GM10266 (cell line): ENCODE data around the gene IGFL2.

Source experiments
- DNase-seq: peaks from one replicate; pipeline ENCODE4 v3.0.0; 2012; ENCODE audit errors: extremely low spot score
- TF ChIP-seq, protein P1 (sequence below): IDR thresholded peaks from 2 replicates; pipeline ENCODE4 v1.5.1; 2012; ENCODE audit warnings: mild to moderate bottlenecking, low read depth; ENCODE audit not compliant: control insufficient read depth, insufficient read depth; ENCODE audit errors: missing control alignments

Gene IGFL2

DNA sequence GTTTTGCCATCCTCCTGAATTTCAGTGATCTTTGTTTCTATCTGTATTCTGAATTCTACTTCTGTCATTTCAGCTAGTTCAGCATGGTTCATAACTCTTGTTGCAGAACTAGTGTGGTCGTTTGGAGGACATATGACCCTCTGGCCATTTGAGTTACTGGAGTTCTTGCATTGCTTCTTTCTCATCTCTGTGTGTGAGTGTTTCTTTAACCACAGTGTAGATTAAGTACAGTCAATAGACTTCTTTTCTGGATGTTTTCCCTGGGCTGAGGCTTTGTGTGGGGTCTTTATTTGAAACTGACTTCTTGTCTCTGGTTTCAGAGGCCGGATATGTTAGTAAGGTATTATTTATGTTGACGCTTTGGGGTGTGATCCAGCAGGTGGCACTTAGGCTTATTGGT, 14.7 kb downstream of the IGFL2 start:
- TF ChIP-seq, protein P1, sequence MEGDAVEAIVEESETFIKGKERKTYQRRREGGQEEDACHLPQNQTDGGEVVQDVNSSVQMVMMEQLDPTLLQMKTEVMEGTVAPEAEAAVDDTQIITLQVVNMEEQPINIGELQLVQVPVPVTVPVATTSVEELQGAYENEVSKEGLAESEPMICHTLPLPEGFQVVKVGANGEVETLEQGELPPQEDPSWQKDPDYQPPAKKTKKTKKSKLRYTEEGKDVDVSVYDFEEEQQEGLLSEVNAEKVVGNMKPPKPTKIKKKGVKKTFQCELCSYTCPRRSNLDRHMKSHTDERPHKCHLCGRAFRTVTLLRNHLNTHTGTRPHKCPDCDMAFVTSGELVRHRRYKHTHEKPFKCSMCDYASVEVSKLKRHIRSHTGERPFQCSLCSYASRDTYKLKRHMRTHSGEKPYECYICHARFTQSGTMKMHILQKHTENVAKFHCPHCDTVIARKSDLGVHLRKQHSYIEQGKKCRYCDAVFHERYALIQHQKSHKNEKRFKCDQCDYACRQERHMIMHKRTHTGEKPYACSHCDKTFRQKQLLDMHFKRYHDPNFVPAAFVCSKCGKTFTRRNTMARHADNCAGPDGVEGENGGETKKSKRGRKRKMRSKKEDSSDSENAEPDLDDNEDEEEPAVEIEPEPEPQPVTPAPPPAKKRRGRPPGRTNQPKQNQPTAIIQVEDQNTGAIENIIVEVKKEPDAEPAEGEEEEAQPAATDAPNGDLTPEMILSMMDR = no peak
- DNase-seq = no peak

DNA sequence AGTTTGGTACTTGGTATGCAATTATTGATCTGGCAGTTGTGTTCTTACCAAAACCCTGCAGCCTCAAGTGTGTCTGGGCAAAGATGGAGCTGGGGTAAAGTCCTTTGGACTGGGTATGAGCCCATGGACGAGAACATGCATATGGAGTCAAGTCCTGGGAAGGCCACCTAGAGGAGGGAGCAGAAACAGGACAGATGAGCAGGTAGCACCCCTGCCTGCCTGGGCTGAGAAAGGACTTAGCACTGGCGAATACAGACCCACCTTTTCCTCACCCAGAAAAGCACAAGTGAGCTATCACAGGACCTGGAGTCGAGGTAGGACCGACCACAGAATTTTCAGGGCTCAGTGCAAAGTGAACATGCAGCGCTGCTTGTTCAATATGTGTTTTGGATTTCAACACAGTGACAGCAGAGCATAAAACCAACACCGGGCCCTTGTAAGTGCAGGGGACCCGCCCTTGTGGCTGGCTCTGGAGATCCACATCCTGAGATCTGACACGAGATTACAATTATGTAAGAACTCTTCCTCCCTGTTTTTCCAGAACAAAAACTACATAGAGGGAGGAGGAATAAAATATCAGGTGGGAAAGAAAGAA, 25.9 kb downstream of the IGFL2 start:
- TF ChIP-seq, protein P1 = no peak
- no peak for DNase-seq

DNA sequence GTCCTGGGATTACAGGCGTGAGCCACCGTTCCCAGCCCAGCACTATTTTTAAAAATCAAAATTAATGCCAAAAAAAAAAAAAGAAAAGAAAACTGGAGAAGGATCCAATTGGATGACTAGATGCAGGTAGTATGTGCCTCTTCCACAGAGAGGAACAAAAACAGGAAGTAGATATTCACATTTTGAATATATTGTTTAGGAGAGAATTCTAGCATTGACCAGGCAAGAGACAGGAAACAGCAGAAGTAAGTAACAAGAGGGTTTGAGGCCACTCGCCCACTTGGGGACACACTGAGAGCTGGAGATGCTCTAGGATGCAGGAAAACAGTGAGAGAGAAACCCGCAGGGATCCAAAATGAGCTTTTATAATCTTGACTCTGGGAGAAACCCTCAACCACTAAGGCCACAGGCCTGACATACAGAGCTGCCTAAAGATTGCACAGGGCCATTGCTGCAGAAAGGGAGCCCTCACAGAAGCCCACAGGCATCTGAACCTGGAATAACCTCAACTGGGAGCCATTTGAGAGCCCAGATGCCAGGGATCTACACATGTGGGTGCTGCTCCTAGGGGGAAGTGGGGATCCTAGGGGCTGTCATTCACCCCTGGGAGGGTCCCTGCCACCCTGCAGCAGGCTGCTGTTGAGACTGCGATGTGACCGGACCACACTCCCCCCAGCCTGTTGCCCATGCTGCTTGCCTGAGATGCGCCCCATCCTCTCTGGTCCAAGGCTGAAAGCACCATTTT, 28.2 kb downstream of the IGFL2 start:
- TF ChIP-seq, protein P1 = no peak
- DNase-seq = no peak

DNA sequence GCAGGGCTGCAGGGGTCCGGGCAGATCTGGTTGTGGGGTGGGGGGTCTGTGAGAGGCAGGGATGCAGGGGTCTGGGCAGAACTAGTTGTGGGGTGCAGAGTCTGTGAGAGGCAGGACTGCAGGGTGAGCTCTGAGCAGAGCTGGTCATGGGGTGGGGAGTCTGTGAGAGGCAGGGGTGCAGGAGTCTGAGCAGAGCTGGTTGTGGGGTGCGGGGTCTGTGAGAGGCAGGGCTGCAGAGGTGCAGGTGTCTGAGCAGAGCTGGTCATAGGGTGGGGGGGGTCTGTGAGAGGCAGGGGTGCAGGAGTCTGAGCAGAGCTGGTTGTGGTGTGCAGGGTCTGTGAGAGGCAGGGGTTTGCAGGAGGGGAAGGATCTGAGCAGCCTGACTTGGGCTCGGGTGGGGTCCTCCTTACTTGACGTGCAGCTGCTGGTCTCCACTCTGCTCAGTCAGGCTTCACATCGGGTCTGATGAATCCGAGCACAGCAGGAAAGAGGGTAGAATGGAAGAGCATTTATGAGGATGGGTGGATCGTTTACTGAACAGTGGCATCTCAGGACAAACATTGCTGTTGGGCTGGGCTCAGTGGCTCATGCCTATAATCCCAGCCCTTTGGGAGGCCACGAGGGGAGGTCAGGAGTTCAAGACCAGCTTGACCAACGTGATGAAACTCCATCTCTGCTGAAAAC, 31.2 kb downstream of the IGFL2 start:
- TF ChIP-seq, protein P1 = no peak
- DNase-seq = no peak

DNA sequence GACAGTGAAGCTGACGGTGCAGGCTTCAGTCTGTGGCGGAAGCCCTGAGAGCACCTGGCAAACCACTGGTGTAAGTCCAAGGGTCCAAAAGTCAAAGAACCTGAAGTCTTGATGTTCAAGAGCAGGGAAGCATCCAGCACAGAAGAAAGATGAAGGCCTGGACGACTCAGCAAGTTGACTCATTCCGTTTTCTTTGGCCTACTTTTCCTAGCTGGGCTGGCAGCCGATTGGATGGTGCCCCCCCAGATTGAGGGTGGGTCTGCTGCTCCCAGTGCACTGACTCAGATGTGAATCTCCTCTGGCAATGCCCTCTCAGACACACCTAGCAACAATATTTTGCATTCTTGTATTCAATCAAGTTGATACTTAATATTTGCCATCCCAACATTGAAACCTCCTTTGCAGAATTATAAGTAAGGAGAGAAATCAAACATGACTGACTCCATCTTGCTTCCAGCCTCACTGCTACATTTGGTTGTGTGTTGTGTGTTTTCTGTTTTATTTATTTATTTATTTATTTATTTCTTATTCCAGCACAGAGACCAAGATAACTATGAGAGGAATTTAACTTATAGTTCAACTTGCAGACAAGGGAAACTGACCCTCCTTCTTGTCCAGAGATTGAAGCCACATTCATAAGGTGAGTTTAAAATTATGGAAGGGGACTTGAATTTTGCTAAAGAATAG, 32.8 kb downstream of the IGFL2 start:
- DNase-seq = no peak
- TF ChIP-seq, protein P1 = no peak

DNA sequence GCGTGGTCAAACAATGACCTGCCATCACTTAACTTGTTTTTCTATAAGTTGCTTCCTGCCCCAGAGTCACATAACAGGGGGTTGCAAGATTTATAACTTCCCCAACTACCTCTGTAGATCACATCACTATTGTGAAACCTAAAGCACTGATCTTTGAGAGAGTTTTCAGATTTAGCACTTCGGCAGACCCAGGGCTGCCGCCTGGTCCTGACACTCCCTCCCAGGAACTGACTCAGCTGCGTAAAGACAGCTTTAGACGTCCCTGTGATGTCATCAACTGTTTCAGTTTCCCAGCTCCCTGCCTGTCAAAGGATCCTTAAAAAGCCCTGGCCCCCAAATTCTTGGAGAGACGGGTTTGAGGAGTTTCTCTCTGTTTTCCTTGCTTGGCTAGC, 33.3 kb downstream of the IGFL2 start:
- TF ChIP-seq, protein P1 = no peak
- DNase-seq = no peak
